Transverse colon (tissue), 4 donors: ENCODE results near the gene CERS4. TPM values are rescaled to one million over a fixed set of nuclear protein-coding genes. Genes with fewer than 3 reads are reported as not detected.
"Not testable (repeated sequence)": the region's sequence is repeated elsewhere in the genome, so short reads cannot be mapped to it uniquely, and the experiment has no call there.

Experiments
- DNase-seq: peaks from one replicate; pipeline ENCODE4 v3.0.0-alpha.2; 2019
- H3K27ac ChIP-seq, 4 donors: fragments of 200-600 bp; sonication (generic); 2 replicates each; pipeline ENCODE4 v1.5.1; 2016 to 2018; ENCODE audit warnings: inconsistent platforms in 4 of 4
- H3K27me3 ChIP-seq: fragments of 200-600 bp; sonication (generic); 2 replicates; pipeline ENCODE4 v1.5.1; 2017; ENCODE audit warnings: inconsistent platforms
- H3K36me3 ChIP-seq, 4 donors: fragments of 200-600 bp; sonication (generic); 2 replicates each; pipeline ENCODE4 v1.5.1; 2017 to 2019; ENCODE audit warnings: inconsistent platforms in 4 of 4
- H3K4me1 ChIP-seq, 4 donors: fragments of 200-600 bp; sonication (generic); 2 replicates each; pipeline ENCODE4 v1.5.1; 2017 to 2020; ENCODE audit warnings: inconsistent platforms in 4 of 4
- H3K4me3 ChIP-seq, 4 donors: fragments of 200-600 bp; sonication (generic); 1 replicate in 1 of 4; 2 replicates in 3 of 4; pipeline versions ENCODE4 v1.5.1 to v1.6.1; 2017 to 2019; ENCODE audit warnings: inconsistent platforms in 4 of 4
- H3K9me3 ChIP-seq, 2 donors: fragments of 200-600 bp; sonication (generic); 2 replicates each; pipeline ENCODE4 v1.5.1; 2017 to 2019; ENCODE audit warnings: inconsistent platforms in 2 of 2
- CTCF ChIP-seq, 5 experiments: fragments of 200-600 bp in 3 of 5; fragments of 450-650 bp in 2 of 5; sonication (generic) in 3 of 5; IDR thresholded peaks; 1 replicate in 2 of 5; 2 replicates in 3 of 5; pipeline ENCODE4 v1.5.1; 2016 to 2017; ENCODE audit warnings: antibody characterized with exemption in 5 of 5, inconsistent platforms in 3 of 5, mild to moderate bottlenecking in 2 of 5, moderate library complexity in 1 of 5
- EP300 ChIP-seq: sonication (generic); formaldehyde crosslinking; IDR thresholded peaks from one replicate; pipeline ENCODE4 v1.6.1; 2017; ENCODE audit warnings: antibody characterized with exemption, low read depth
- POLR2A ChIP-seq: fragments of 450-650 bp; IDR thresholded peaks from one replicate; pipeline ENCODE4 v1.6.1; 2016; ENCODE audit warnings: antibody characterized with exemption, mild to moderate bottlenecking, moderate library complexity
- POLR2AphosphoS5 ChIP-seq, 3 donors: sonication (generic); formaldehyde crosslinking; IDR thresholded peaks; one replicate each; pipeline ENCODE4 v1.6.1; 2016; ENCODE audit warnings: antibody characterized with exemption in 3 of 3
- WGBS, 2 donors: methylation state at CpG; one replicate each; pipeline ENCODE4 v1.1.5; 2018; ENCODE audit warnings: low coverage in 1 of 2; 5-methylcytosine and 5-hydroxymethylcytosine counted together
- in situ Hi-C, 4 donors: fragments of 200-750 bp; cut with MboI; loops; one replicate each; pipeline versions ENCODE4 v1.15.0 to v1.15.1; 2017; ENCODE audit warnings: low sequenced_read_pairs in 3 of 4, low pct_ligation_motif_present in 1 of 4, low pct_unique_long_range_greater_than_20kb in 1 of 4
- intact Hi-C: fragments of 100-400 bp; cut with DNase I; formaldehyde crosslinking; loops from one replicate; pipeline ENCODE4 v1.15.1; 2023; ENCODE audit warnings: low total_unique reads
- total RNA-seq, 4 donors: library from RNA; depleted of rRNA; stranded (reverse); fragments of >200 nt; gene quantifications; one replicate each; pipeline ENCODE4 v1.1.0, GENCODE V29; 2016

Gene CERS4
- total RNA-seq, 4 donors from 2014 or later: 3.4 to 58.0 (median 19.7) TPM

GRCh38 chr19:8204961-8205360 lies 4.2 kb upstream of the CERS4 start:
- Histone ChIP-seq H3K27me3 (peaks cover 23% of the 10 kb centered on the region), H3K9me3 (no peaks in the 10 kb centered on the region), H3K27ac (no peak overlapping the region), H3K4me1 (peaks cover 0 to 10% (median 6%) of the 10 kb centered on the region in 4 donors), H3K36me3 (no peaks in the 10 kb centered on the region), H3K4me3 (no peak overlapping the region)
- in situ Hi-C loops: no loop called here
- 68 to 83% methylated on average over 1 to 5 of the region's 5 CpGs for WGBS, 2 donors
- intact Hi-C loops: no loop called here
- TF ChIP-seq CTCF (IDR thresholded peaks at IDR 0.05) (no peak), EP300 (no peak), POLR2A (no peak), POLR2AphosphoS5 (IDR thresholded peaks at IDR 0.05) (no peak)
- no peak for DNase-seq

- Histone ChIP-seq H3K27ac (no peak overlapping the region), H3K4me1 (peaks cover 0 to 19% (median 12%) of the 10 kb centered on the region in 4 donors), H3K27me3 (peaks cover 23% of the 10 kb centered on the region), H3K9me3 (no peaks in the 10 kb centered on the region), H3K4me3 (no peak overlapping the region), H3K36me3 (no peaks in the 10 kb centered on the region)
- in situ Hi-C loops: no loop called here
- intact Hi-C loops: no loop called here
- DNase-seq: no peak
- TF ChIP-seq EP300: no peak
- TF ChIP-seq POLR2A: no peak
- TF ChIP-seq POLR2AphosphoS5 (IDR thresholded peaks at IDR 0.05): no peak
- no peak for TF ChIP-seq CTCF (IDR thresholded peaks at IDR 0.05)
- WGBS, 2 donors: 72 to 81% methylated on average over 3 to 13 of the region's 13 CpGs
These were observed 2.8 kb upstream of the CERS4 start for GRCh38 chr19:8206147-8207087.

GRCh38 chr19:8207326-8207725 lies 1.8 kb upstream of the CERS4 start:
- H3K4me1 ChIP-seq: peaks cover 0 to 19% (median 12%) of the 10 kb centered on the region in 4 donors
- in situ Hi-C loops, H3K9me3 ChIP-seq, DNase-seq, H3K4me3 ChIP-seq, H3K36me3 ChIP-seq, intact Hi-C loops, H3K27ac ChIP-seq: not testable (repeated sequence)
- WGBS, 2 donors: 69 to 88% methylated on average over 4 to 7 of the region's 7 CpGs
- H3K27me3 ChIP-seq: peaks cover 23% of the 10 kb centered on the region

GRCh38 chr19:8208119-8208921 lies 850 bp upstream of the CERS4 start:
- no peaks in the 10 kb centered on the region for H3K36me3 ChIP-seq
- intact Hi-C loops: no loop called here
- peaks cover 0 to 19% (median 12%) of the 10 kb centered on the region in 4 donors for H3K4me1 ChIP-seq
- no peak for TF ChIP-seq EP300
- TF ChIP-seq POLR2A: no peak
- TF ChIP-seq CTCF (IDR thresholded peaks at IDR 0.05): no peak
- no peak for TF ChIP-seq POLR2AphosphoS5 (IDR thresholded peaks at IDR 0.05)
- peak overlapping the region; percentile 13 to 67 (median 54) for H3K4me3 ChIP-seq
- in situ Hi-C loops: no loop called here
- H3K27ac ChIP-seq: peak overlapping the region; percentile 70 to 79 (median 76)
- H3K9me3 ChIP-seq: no peaks in the 10 kb centered on the region
- no peak for DNase-seq
- peaks cover 23% of the 10 kb centered on the region for H3K27me3 ChIP-seq
- 24 to 36% methylated on average over 10 to 34 of the region's 35 CpGs for WGBS, 2 donors
